HFFc6 (cell line): ENCODE measurements around the gene FNDC3B. TPM values are rescaled to one million over a fixed set of nuclear protein-coding genes. Genes with fewer than 3 reads are reported as not detected.

Source experiments
- DNase-seq: peaks from one replicate; pipeline ENCODE4 v3.0.0-alpha.2; 2018
- H3K27ac Mint-ChIP-seq: 2 replicates; pipeline ENCODE4 v1.8.0; 2020; ENCODE audit warnings: mild to moderate bottlenecking, mixed read lengths
- H3K27me3 Mint-ChIP-seq: 2 replicates; pipeline ENCODE4 v1.8.0; 2021; ENCODE audit warnings: mild to moderate bottlenecking, moderate library complexity, mixed read lengths; ENCODE audit not compliant: insufficient read depth
- H3K36me3 Mint-ChIP-seq: 2 replicates; pipeline ENCODE4 v1.8.0; 2021; ENCODE audit warnings: low read depth, mixed read lengths
- H3K4me1 Mint-ChIP-seq: 2 replicates; pipeline ENCODE4 v1.8.0; 2020; ENCODE audit warnings: low read depth, mixed read lengths
- H3K4me3 Mint-ChIP-seq: 2 replicates; pipeline ENCODE4 v1.8.0; 2020; ENCODE audit warnings: mild to moderate bottlenecking, moderate library complexity, mixed read lengths
- H3K9me3 Mint-ChIP-seq: 2 replicates; pipeline ENCODE4 v1.8.0; 2020; ENCODE audit warnings: mild to moderate bottlenecking, mixed read lengths
- total RNA-seq, 6 experiments: library from RNA; stranded (reverse); fragmentation: NEBNext Ultra II Directional; extraction: Animal tissue kit (Norgen Biotek cat#: 25700); gene quantifications; 2 replicates in 1 of 6; 3 replicates in 5 of 6; pipeline ENCODE4 v1.2.3, GENCODE V29; 2021
- TF ChIP-seq, protein P1 (sequence below): fragments of 200-600 bp; sonication (generic); IDR thresholded peaks from 2 replicates; pipeline ENCODE4 v1.5.0; 2021; ENCODE audit warnings: antibody characterized with exemption, mild to moderate bottlenecking

The FNDC3B gene
- total RNA-seq, 6 experiments from 2014 or later, result 133 to 192 (median 155) TPM

DNA sequence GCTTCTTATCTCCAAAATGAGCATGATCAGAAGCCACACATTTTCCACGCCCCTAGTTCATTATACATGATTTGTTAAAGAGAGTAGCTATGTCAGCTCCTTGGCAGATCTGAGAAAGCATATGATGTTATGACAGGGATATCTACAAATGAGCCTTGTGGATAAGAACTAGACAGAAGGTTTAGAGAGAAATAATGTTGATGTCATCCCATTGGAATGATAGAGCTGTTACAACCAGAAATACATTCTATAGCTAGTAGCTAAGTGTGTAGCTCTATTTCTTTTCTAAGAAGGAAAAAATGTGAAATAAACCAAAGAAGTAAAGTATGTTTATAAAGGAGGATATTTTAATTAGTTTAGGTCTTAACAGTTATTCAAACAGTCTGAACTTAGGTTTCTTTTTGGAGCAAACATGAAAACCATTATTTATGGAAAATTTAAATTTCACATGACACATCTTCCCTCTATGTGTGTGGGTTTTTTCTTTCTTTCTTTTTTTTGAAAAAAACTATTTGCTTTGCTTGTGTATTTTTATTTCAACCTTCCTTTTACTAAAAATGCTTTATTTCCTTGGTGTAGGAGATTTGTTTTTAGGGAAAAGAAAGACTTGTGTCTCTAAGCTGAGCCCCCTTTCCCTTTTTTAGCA lies 241.2 kb downstream of the FNDC3B start:
- DNase-seq, result peak; percentile 63
- Mint-ChIP-seq H3K27ac (peak overlapping the region; percentile 76), H3K9me3 (no peaks in the 10 kb centered on the region), H3K4me3 (peak overlapping the region; percentile 33), H3K36me3 (peaks cover 25% of the 10 kb centered on the region), H3K4me1 (peaks cover 81% of the 10 kb centered on the region), H3K27me3 (peaks cover 3% of the 10 kb centered on the region)
- TF ChIP-seq, protein P1, sequence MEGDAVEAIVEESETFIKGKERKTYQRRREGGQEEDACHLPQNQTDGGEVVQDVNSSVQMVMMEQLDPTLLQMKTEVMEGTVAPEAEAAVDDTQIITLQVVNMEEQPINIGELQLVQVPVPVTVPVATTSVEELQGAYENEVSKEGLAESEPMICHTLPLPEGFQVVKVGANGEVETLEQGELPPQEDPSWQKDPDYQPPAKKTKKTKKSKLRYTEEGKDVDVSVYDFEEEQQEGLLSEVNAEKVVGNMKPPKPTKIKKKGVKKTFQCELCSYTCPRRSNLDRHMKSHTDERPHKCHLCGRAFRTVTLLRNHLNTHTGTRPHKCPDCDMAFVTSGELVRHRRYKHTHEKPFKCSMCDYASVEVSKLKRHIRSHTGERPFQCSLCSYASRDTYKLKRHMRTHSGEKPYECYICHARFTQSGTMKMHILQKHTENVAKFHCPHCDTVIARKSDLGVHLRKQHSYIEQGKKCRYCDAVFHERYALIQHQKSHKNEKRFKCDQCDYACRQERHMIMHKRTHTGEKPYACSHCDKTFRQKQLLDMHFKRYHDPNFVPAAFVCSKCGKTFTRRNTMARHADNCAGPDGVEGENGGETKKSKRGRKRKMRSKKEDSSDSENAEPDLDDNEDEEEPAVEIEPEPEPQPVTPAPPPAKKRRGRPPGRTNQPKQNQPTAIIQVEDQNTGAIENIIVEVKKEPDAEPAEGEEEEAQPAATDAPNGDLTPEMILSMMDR, result no peak

DNA sequence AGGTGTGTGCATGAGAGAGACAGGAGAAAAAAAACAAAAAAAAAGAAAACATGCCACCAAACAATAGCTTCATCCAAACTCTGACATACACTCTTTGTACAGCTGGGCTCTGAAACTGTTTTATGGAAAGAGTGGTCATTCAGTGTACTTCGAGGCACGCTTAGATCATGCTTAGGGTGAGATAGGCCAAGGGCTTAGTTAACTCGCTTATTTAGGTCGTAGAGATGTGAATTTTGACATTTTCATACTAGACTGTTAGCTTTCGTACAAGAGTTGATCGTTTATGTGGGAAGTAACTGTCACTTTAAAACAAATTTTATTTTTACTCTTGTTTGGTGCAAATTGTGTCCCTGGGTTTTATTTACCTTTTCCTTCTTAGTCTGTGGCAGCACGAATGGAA lies 242.5 kb downstream of the FNDC3B start:
- Mint-ChIP-seq H3K9me3 (no peaks in the 10 kb centered on the region), H3K4me3 (no peak overlapping the region), H3K27ac (no peak overlapping the region), H3K36me3 (peaks cover 27% of the 10 kb centered on the region), H3K4me1 (peaks cover 87% of the 10 kb centered on the region), H3K27me3 (no peaks in the 10 kb centered on the region; the same call in 1 of the 2 replicates)
- no peak for DNase-seq
- TF ChIP-seq, protein P1, result no peak

- DNase-seq, result no peak
- no peak overlapping the region for H3K4me3 Mint-ChIP-seq
- peaks cover 94% of the 10 kb centered on the region for H3K4me1 Mint-ChIP-seq
- H3K36me3 Mint-ChIP-seq, result peaks cover 35% of the 10 kb centered on the region
- no peaks in the 10 kb centered on the region for H3K9me3 Mint-ChIP-seq
- peak overlapping the region; percentile 63; the same call in 1 of the 2 replicates for H3K27ac Mint-ChIP-seq
- TF ChIP-seq, protein P1, result no peak
- no peaks in the 10 kb centered on the region; the same call in 1 of the 2 replicates for H3K27me3 Mint-ChIP-seq
These were observed 243.5 kb downstream of the FNDC3B start for GRCh38 chr3:172282850-172283249.

GRCh38 chr3:172283841-172284357 lies 244.5 kb downstream of the FNDC3B start:
- H3K4me1 Mint-ChIP-seq, result peaks cover 92% of the 10 kb centered on the region
- no peak overlapping the region for H3K27ac Mint-ChIP-seq
- peaks cover 44% of the 10 kb centered on the region for H3K36me3 Mint-ChIP-seq
- no peak overlapping the region for H3K4me3 Mint-ChIP-seq
- peaks cover 5% of the 10 kb centered on the region; the same call in 1 of the 2 replicates for H3K27me3 Mint-ChIP-seq
- H3K9me3 Mint-ChIP-seq, result no peaks in the 10 kb centered on the region
- TF ChIP-seq, protein P1, result no peak
- DNase-seq, result no peak

- peak; percentile 53 for DNase-seq
- H3K4me3 Mint-ChIP-seq, result peak overlapping the region; percentile 33
- peak overlapping the region; percentile 37 for H3K27ac Mint-ChIP-seq
- H3K36me3 Mint-ChIP-seq, result peaks cover 54% of the 10 kb centered on the region
- H3K27me3 Mint-ChIP-seq, result peaks cover 5% of the 10 kb centered on the region; the same call in 1 of the 2 replicates
- peaks cover 78% of the 10 kb centered on the region for H3K4me1 Mint-ChIP-seq
- no peaks in the 10 kb centered on the region for H3K9me3 Mint-ChIP-seq
- TF ChIP-seq, protein P1, result no peak
These were observed 246.5 kb downstream of the FNDC3B start for GRCh38 chr3:172285844-172286243.
